HG03565 (cell line): ENCODE data around the gene POLR3E.

ENCODE experiments used
- ATAC-seq: cut with Tn5 transposase; IDR thresholded peaks from one replicate; pipeline ENCODE4 v1.9.1; 2021; ENCODE audit warnings: mild to moderate bottlenecking, moderate library complexity; ENCODE audit not compliant: unreplicated experiment

Gene POLR3E

GRCh38 chr16:22297114-22297870, at the start of gene POLR3E:
POLR3E (plus strand) TSS chr16:22297409; CDS start chr16:22302969, 5,560 bp downstream.
- peak; percentile 70 for ATAC-seq

GRCh38 chr16:22250522-22250921, 46.7 kb upstream of the POLR3E start:
- ATAC-seq = no peak

- ATAC-seq = no peak
Observed at GRCh38 chr16:22252317-22252716, 44.9 kb upstream of the POLR3E start.

GRCh38 chr16:22253272-22253671, 43.9 kb upstream of the POLR3E start:
- no peak for ATAC-seq

GRCh38 chr16:22255335-22255734, 41.9 kb upstream of the POLR3E start:
- no peak for ATAC-seq

- no peak for ATAC-seq
Observed at GRCh38 chr16:22257440-22257839, 39.8 kb upstream of the POLR3E start.

GRCh38 chr16:22260490-22260889, 36.7 kb upstream of the POLR3E start:
- ATAC-seq = no peak

- ATAC-seq = no peak
Observed at GRCh38 chr16:22262460-22262859, 34.7 kb upstream of the POLR3E start.

GRCh38 chr16:22264786-22265185, 32.4 kb upstream of the POLR3E start:
- no peak for ATAC-seq

GRCh38 chr16:22265351-22265750, 31.9 kb upstream of the POLR3E start:
- ATAC-seq = no peak

- ATAC-seq = no peak
Observed at GRCh38 chr16:22266546-22266945, 30.7 kb upstream of the POLR3E start.

- ATAC-seq = no peak
Observed at GRCh38 chr16:22267764-22268163, 29.4 kb upstream of the POLR3E start.

GRCh38 chr16:22270525-22270924, 26.7 kb upstream of the POLR3E start:
- ATAC-seq = no peak

- no peak for ATAC-seq
Observed at GRCh38 chr16:22272870-22273650, 24.1 kb upstream of the POLR3E start.

- ATAC-seq = no peak
Observed at GRCh38 chr16:22274916-22275315, 22.3 kb upstream of the POLR3E start.

- no peak for ATAC-seq
Observed at GRCh38 chr16:22278441-22279230, 18.6 kb upstream of the POLR3E start.

GRCh38 chr16:22282254-22282892, 14.8 kb upstream of the POLR3E start:
- no peak for ATAC-seq

GRCh38 chr16:22284637-22285036, 12.6 kb upstream of the POLR3E start:
- ATAC-seq = no peak

GRCh38 chr16:22285080-22285479, 12.1 kb upstream of the POLR3E start:
- ATAC-seq = no peak

- ATAC-seq = no peak
Observed at GRCh38 chr16:22291020-22291419, 6.2 kb upstream of the POLR3E start.

- ATAC-seq = no peak
Observed at GRCh38 chr16:22291860-22292318, 5.3 kb upstream of the POLR3E start.
